Ovary (tissue), 9 donors: Measurements from ENCODE around the gene SEC23A. TPM values are rescaled to one million over a fixed set of nuclear protein-coding genes. Genes with fewer than 3 reads are reported as not detected.
A peak's percentile ranks its signal among the peaks of the same experiment; 100 is the strongest.
"Not testable (repeated sequence)": the region's sequence is repeated elsewhere in the genome, so short reads cannot be mapped to it uniquely, and the experiment has no call there.

Experiments used
- DNase-seq, 5 donors: peaks; one replicate each; pipeline ENCODE4 v3.0.0-alpha.2; 2019 to 2020
- H3K27ac ChIP-seq, 2 donors: fragments of 200-600 bp; one replicate each; pipeline versions ENCODE4 v1.5.1 to v1.8.0; 2019 to 2022
- H3K27me3 ChIP-seq: fragments of 200-600 bp; one replicate; pipeline ENCODE4 v1.8.0; 2022
- H3K36me3 ChIP-seq: fragments of 200-600 bp; sonication (generic); one replicate; pipeline ENCODE4 v1.5.1; 2019
- H3K4me1 ChIP-seq: one replicate; pipeline ENCODE4 v1.8.1; 2013; ENCODE audit warnings: mild to moderate bottlenecking, moderate library complexity; ENCODE audit not compliant: insufficient read depth
- H3K4me3 ChIP-seq: fragments of 200-600 bp; sonication (generic); one replicate; pipeline ENCODE4 v1.5.1; 2017
- H3K9me3 ChIP-seq, 2 donors: fragments of 200-600 bp in 1 of 2; sonication (generic) in 1 of 2; one replicate each; pipeline versions ENCODE4 v1.5.1 to v1.8.1; 2013 to 2019; ENCODE audit warnings: mild to moderate bottlenecking in 1 of 2, moderate library complexity in 1 of 2
- CTCF ChIP-seq, 3 donors: fragments of 450-650 bp in 2 of 3; fragments of 200-600 bp in 1 of 3; IDR thresholded peaks; one replicate each; pipeline versions ENCODE4 v1.5.1 to v1.8.0; 2016 to 2022; ENCODE audit warnings: antibody characterized with exemption in 3 of 3, mild to moderate bottlenecking in 1 of 3
- EP300 ChIP-seq: sonication (generic); formaldehyde crosslinking; IDR thresholded peaks from one replicate; pipeline ENCODE4 v1.6.1; 2017; ENCODE audit warnings: antibody characterized with exemption
- POLR2A ChIP-seq: fragments of 450-650 bp; IDR thresholded peaks from one replicate; pipeline ENCODE4 v1.6.1; 2017; ENCODE audit warnings: antibody characterized with exemption, mild to moderate bottlenecking, moderate library complexity
- WGBS, 3 donors: extraction: QIAGEN DNeasy Blood & Tissue Kit in 1 of 3; methylation state at CpG; one replicate each; pipeline versions ENCODE4 v1.1.5 to v1.1.7; 2013 to 2017; 5-methylcytosine and 5-hydroxymethylcytosine counted together
- intact Hi-C, 4 donors: fragments of 100-400 bp; cut with DNase I; formaldehyde crosslinking; loops; one replicate each; pipeline versions ENCODE4 v1.11.0 to v1.15.1; 2022 to 2023
- polyA plus RNA-seq, 2 donors: library from polyadenylated mRNA; stranded (reverse); fragments of 200-250 nt in 1 of 2; fragments of 350-450 nt in 1 of 2; fragmentation: Illumina TruSeq in 1 of 2; extraction: RNeasy Lipid Tissue Mini Kit (QIAGEN cat#74804) in 1 of 2; gene quantifications; one replicate each; pipeline ENCODE4 v1.2.3, GENCODE V29; 2013 to 2014
- total RNA-seq, 7 donors: library from RNA; depleted of rRNA in 2 of 7; stranded (reverse); fragments of >200 nt in 2 of 7; fragmentation: NEBNext Ultra II Directional in 3 of 7; extraction: Animal tissue kit (Norgen Biotek cat#: 25700) in 3 of 7; gene quantifications; one replicate each; pipeline versions ENCODE4 v1.1.0 to v1.2.4, GENCODE V29; 2016 to 2023
- donor health status: DM: no; HTN: no; CAD: no; lungs with moderate emphysema.
- donor health status: DM: no; HTN: no; CAD: no.
- donor health status: Bipolar disorder and iron deficiency.
- donor health status: DM: yes; HTN: yes; CAD: no.
- donor health status: DM: no; HTN: no; CAD: no.
- donor health status: DM: yes; HTN: yes; CAD: no.

The SEC23A gene
- total and polyA plus RNA-seq, 9 donors = 28.5 to 93.2 (median 81.9) TPM

- H3K27me3 ChIP-seq = no peaks in the 10 kb centered on the region
- 43 to 47% (median 46%) methylated on average over 3 of the region's 3 CpGs for WGBS, 3 donors
These were observed 10.6 kb upstream of the SEC23A start for GRCh38 chr14:39113685-39114072.

GRCh38 chr14:39109893-39110715, 7.1 kb upstream of the SEC23A start:
- DNase-seq = no peak
- no peaks in the 10 kb centered on the region for H3K36me3 ChIP-seq
- TF ChIP-seq CTCF (IDR thresholded peaks at IDR 0.05) (no peak), EP300 (no peak), POLR2A (no peak)
- intact Hi-C loops = loop anchor here in 1 of 4 donors (10.0 kb wide), 2 partner anchors 55 to 255 kb away; no protein-coding TSS in a partner anchor
- peaks cover 1% of the 10 kb centered on the region for H3K4me1 ChIP-seq
- peak overlapping the region; percentile 24 for H3K4me3 ChIP-seq
- WGBS, 3 donors = 71 to 79% (median 71%) methylated on average over 12 of the region's 12 CpGs
- no peaks in the 10 kb centered on the region for H3K27me3 ChIP-seq
- no peaks in the 10 kb centered on the region for H3K9me3 ChIP-seq
- no peak overlapping the region for H3K27ac ChIP-seq

More at GRCh38 chr14:39113685-39114072, 10.6 kb upstream of the SEC23A start:
- H3K4me3 ChIP-seq = peak overlapping the region; percentile 54
- no peaks in the 10 kb centered on the region for H3K9me3 ChIP-seq
- peak overlapping the region in 1 of 2 donors; percentile 52 for H3K27ac ChIP-seq
- DNase-seq = no peak
- H3K36me3 ChIP-seq = no peaks in the 10 kb centered on the region
- peaks cover 1% of the 10 kb centered on the region for H3K4me1 ChIP-seq
- no peak for TF ChIP-seq EP300
- TF ChIP-seq CTCF (IDR thresholded peaks at IDR 0.05) = no peak
- TF ChIP-seq POLR2A = no peak
- intact Hi-C loops = loop anchor here in 1 of 4 donors (10.0 kb wide), 2 partner anchors 51 to 251 kb away; no protein-coding TSS in a partner anchor

DNA sequence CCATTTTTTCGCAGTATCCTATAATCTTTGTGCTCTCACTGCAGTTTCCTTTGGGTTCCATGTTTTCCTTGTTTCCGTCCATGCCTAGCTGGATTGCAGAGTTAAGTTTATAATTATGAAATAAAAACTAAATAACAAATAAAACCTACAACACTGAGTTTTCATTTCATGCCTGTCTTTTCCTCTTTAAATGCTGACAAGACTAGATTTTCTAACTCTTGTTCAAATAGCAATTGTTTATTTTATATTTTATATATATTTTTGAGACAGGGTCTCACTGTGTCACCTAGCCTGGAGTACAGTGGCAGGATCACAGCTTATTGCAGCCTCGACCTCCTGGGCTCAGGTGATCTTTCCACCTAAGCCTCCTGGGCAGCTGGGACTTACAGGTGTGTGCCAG, 5.8 kb upstream of the SEC23A start:
- intact Hi-C loops = no loop called here
- H3K4me3 ChIP-seq = no peak overlapping the region
- H3K9me3 ChIP-seq = no peaks in the 10 kb centered on the region
- TF ChIP-seq CTCF (IDR thresholded peaks at IDR 0.05) (no peak), EP300 (no peak), POLR2A (no peak)
- WGBS, 3 donors = 74 to 94% (median 88%) methylated on average over 3 of the region's 3 CpGs
- no peak for DNase-seq
- H3K27ac ChIP-seq = no peak overlapping the region
- H3K27me3 ChIP-seq = no peaks in the 10 kb centered on the region
- no peaks in the 10 kb centered on the region for H3K36me3 ChIP-seq
- H3K4me1 ChIP-seq = peaks cover 2% of the 10 kb centered on the region

- H3K27me3 ChIP-seq = no peaks in the 10 kb centered on the region
- no peak overlapping the region for H3K27ac ChIP-seq
- peaks cover 2% of the 10 kb centered on the region for H3K4me1 ChIP-seq
- 55 to 61% (median 60%) methylated on average over 2 of the region's 2 CpGs for WGBS, 3 donors
- H3K36me3 ChIP-seq = no peaks in the 10 kb centered on the region
- DNase-seq = no peak
- intact Hi-C loops = no loop called here
- TF ChIP-seq EP300 = no peak
- TF ChIP-seq POLR2A = no peak
- TF ChIP-seq CTCF (IDR thresholded peaks at IDR 0.05) = peak in 1 of 3 donors; percentile 22
- no peaks in the 10 kb centered on the region for H3K9me3 ChIP-seq
- H3K4me3 ChIP-seq = no peak overlapping the region
These were observed 4.6 kb upstream of the SEC23A start for GRCh38 chr14:39107591-39107996.

- H3K36me3 ChIP-seq, H3K4me1 ChIP-seq, H3K27me3 ChIP-seq, H3K9me3 ChIP-seq, intact Hi-C loops, DNase-seq: not testable (repeated sequence)
- peak overlapping the region; percentile 77 for H3K4me3 ChIP-seq
- peak overlapping the region in 1 of 2 donors; percentile 97 for H3K27ac ChIP-seq
- whole genome bisulfite sequencing, 3 donors = 78 to 82% (median 79%) methylated on average over 17 of the region's 17 CpGs
These were observed 1.2 kb upstream of the SEC23A start for GRCh38 chr14:39104078-39104801.
